ENCODE measurements around the gene MED14. TPM values are rescaled to one million over a fixed set of nuclear protein-coding genes. Genes with fewer than 3 reads are reported as not detected.

The MED14 gene
- total RNA-seq, 1 experiment from 2014 or later = 46.8 TPM

GRCh38 chrX:40729598-40730584, 5.5 kb downstream of the MED14 start:
- no peak for DNase-seq (ENCODE audit: low read depth)

GRCh38 chrX:40727581-40728252, 7.6 kb downstream of the MED14 start:
- no peak for DNase-seq (ENCODE audit: low read depth)

GRCh38 chrX:40727093-40727492, 8.2 kb downstream of the MED14 start:
- no peak for DNase-seq (ENCODE audit: low read depth)

GRCh38 chrX:40722930-40723329, 12.4 kb downstream of the MED14 start:
- DNase-seq (ENCODE audit: low read depth) = no peak

- peak; percentile 55 for DNase-seq (ENCODE audit: low read depth)
Measured at GRCh38 chrX:40721489-40722106, 13.7 kb downstream of the MED14 start.

- no peak for DNase-seq (ENCODE audit: low read depth)
Measured at GRCh38 chrX:40720792-40721191, 14.6 kb downstream of the MED14 start.

GRCh38 chrX:40720339-40720738, 15.0 kb downstream of the MED14 start:
- no peak for DNase-seq (ENCODE audit: low read depth)

GRCh38 chrX:40719731-40720130, 15.6 kb downstream of the MED14 start:
- no peak for DNase-seq (ENCODE audit: low read depth)

- DNase-seq (ENCODE audit: low read depth) = peak; percentile 64
Measured at GRCh38 chrX:40719218-40719617, 16.1 kb downstream of the MED14 start.

- DNase-seq (ENCODE audit: low read depth) = no peak
Measured at GRCh38 chrX:40709395-40709794, 25.9 kb downstream of the MED14 start.

GRCh38 chrX:40705658-40706312, 29.6 kb downstream of the MED14 start:
- DNase-seq (ENCODE audit: low read depth) = no peak

- no peak for DNase-seq (ENCODE audit: low read depth)
Measured at GRCh38 chrX:40700640-40701342, 34.6 kb downstream of the MED14 start.

- DNase-seq (ENCODE audit: low read depth) = no peak
Measured at GRCh38 chrX:40698851-40699250, 36.5 kb downstream of the MED14 start.

- DNase-seq (ENCODE audit: low read depth) = no peak
Measured at GRCh38 chrX:40694802-40695201, 40.5 kb downstream of the MED14 start.

- DNase-seq (ENCODE audit: low read depth) = no peak
Measured at GRCh38 chrX:40688929-40689328, 46.4 kb downstream of the MED14 start.

- no peak for DNase-seq (ENCODE audit: low read depth)
Measured at GRCh38 chrX:40687169-40687568, 48.2 kb downstream of the MED14 start.

- DNase-seq (ENCODE audit: low read depth) = no peak
Measured at GRCh38 chrX:40685362-40685918, 49.9 kb downstream of the MED14 start.

GRCh38 chrX:40684092-40684491, 51.2 kb downstream of the MED14 start:
- DNase-seq (ENCODE audit: low read depth) = no peak

GRCh38 chrX:40683245-40683644, 52.1 kb downstream of the MED14 start:
- DNase-seq (ENCODE audit: low read depth) = peak; percentile 2

- no peak for DNase-seq (ENCODE audit: low read depth)
Measured at GRCh38 chrX:40671126-40671525, 64.2 kb downstream of the MED14 start.
